ENCODE data around the gene ATP13A2.

Gene ATP13A2

DNA sequence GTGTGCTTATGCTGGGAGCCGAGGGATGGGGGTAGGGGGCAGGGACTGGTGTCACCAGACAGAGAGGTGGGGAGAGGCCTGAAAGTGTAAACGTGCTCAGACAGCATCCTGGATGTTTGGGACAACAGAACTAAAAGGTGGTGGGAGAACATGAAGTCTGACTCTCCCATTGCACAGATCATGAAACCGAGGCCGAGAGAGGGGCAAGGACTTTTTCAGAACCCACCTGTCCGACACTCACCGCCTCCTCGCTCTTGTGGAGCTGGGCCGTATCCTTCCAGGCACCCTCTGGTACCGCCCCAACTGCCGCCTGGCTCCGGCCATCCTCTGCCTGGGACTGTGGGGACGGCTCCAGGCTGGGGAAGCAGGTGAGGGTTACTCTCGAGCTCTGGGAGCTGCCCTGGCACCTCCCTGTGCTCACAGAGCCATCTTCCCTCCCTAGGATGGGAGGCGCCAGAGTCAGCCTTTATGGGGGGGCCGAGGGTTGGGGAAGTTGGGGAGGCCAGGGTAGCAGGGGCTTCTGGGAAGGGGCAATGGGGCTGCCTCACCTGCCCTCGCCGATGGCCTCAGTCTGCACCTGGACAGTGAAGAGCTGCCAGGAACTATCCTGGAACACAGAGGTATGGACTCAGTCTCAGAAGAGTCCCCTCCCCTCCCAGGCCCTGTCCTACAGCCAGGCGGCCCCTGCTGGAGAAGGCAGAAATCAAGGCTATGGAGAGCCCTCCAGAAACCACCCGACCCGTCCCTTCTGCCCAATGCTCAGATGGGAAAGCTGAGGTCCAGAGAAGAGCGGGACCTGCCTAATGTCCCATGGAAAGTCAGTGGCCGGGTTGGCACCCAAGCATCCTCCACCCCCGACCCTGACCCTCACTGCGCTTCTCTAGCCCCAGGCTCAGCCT, 7.0 kb downstream of the ATP13A2 start:
- DNase-seq (ENCODE audit: low spot score): no peak

DNA sequence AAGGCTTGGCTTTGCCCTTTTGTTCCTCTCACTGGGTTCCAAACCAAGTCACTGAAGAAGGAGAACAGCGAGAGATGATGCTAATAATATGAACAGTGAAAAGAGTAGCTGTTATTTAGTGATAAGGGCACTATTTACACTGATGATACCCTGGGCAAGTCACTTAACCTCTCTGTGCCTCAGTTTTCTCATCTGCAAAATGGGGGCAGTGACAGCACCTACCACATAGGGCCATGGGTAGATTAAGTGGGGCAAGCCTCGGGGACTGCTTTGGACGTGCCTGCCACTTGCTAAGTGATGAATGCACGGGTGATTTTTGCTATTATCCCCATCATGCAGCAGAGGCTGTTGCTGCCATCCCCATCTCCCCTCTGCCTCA, 9.2 kb downstream of the ATP13A2 start:
- no peak for DNase-seq (ENCODE audit: low spot score)

DNA sequence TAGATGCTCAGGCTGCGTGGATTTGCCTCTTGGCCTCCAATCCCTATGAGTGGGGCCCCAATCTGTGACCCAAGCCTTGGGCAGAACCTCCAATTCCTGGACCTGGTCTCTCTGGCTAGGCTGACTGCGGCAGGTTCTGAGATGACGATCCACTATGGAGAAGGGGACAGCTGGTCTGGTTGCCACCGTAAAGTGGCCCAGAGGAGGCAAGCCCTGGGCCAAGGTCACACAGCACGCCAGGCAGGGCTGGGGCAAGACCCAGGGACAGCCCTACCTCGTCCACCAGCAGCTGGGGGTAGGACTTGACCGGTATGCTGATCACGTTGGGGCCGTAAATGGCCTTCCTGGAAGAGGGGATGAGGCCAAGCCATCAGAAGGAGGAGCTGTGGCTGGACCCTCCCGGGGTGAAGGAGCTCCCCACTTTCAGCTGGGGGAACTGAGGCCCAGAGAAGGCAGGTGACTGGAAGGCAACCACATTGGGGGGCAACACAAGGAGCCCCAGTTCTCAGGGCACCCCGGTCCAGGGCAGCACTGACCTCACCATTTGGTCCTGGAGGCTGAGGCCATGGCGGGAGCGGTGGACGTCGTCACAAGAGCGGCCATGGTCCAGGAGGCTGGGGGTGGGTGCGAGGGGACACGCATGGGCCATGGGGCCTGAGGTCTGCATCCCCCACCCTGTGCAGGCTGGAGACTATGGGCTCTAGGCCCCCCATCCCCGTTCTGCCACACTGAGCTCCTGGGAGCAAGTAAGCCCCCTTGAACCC, 9.8 kb downstream of the ATP13A2 start:
- DNase-seq (ENCODE audit: low spot score): no peak

DNA sequence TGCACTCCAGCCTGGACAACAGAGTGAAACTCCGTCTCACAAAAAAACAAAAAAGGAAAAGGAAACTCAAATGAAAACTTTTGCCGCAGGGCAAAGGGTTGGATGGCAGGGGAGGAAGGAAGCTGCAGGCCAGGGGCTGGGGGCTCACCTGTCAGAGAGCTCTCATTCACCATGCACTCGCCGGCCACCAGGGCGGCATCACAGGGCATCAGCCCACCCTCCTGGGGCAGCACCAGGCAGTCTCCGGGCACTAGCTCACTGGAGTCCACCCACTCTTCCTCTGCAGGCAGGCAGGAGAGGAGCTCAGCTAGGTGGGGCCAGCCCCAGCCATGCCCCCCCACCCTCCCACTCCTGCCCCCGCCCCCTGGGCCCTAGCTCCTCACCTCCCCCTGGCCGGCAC, 11.9 kb downstream of the ATP13A2 start:
- DNase-seq (ENCODE audit: low spot score): no peak

DNA sequence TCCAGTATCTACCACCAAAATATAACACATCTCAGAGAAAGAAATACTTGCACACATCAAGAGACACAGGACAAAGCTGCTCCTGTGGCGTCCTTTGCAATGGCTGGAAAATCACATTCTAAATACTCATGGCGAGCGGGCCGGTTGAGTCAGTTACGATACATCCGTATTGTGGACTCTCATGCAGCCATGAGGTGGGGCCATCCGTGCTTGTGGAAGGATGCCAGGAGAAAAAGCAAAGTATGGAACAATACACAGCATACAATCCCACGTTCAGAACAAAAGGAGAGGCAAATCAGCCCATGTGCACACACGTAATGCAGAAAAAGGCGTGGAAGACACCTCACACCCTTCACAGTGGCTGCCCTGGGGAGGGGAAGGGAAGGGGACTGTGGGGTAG, 13.1 kb downstream of the ATP13A2 start:
- no peak for DNase-seq (ENCODE audit: low spot score)

DNA sequence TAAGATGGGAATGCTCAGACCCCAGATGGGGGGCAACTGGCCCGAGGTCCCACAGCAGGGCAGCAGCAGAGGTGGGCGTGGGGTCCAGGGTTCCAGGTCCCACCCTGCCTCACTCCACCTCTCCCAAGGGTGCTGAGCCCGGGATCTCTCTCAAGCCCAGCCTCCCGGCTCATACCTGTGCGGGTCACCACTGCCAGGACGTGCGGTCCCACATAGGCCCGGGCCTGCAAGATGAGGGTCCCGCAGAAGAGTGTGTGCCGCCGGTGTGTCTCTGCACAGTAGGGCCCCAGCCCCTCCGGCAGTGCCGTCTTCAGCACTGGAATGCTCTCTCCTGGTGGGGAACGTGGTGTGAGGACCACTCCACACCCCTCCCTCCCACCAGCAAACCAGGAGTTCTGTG, 14.9 kb downstream of the ATP13A2 start:
- DNase-seq (ENCODE audit: low spot score): no peak

DNA sequence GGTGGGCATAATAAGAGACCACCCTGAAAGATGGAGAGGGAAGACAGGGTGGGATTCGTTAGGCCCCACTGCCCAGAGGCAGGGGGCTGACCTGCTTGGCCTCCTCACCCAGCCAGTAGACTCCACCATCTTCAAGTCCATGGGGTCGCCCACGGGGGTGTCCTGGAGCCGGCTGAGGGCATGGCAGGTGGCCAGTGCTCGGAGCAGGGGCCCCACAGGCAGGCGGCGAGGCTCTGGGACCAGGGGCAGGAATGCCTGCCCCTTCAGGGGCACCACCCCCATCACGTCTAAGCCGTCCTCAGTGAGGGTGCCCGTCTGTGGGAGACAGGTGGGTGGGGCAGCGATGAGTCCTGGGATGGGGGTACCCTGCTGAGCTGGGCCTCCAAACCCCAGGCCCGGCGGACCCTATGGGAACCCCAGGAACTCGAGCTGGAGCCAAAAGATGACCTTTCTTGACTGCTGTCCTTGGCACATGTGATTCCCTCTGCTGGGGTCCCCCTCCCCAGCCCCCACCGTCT, 18.1 kb downstream of the ATP13A2 start:
- DNase-seq (ENCODE audit: low spot score): no peak

DNA sequence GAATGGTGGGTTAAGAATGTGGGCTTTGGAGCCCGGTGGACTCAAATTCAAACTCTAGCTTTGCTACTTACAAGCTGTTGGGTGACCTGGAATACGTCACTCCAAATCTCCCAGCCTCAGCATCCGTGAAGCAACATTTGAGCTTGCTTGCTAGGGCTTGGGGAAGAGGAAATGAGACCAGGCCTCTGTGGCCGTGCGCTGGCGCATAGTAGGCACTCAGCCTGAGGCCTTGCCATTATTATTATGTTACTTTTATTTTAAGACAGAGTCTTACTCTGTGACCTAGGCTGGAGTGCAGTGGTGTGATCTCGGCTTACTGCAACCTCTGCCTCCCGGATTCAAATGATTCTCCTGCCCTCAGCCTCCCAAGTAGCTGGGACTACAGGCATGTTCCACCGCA, 19.1 kb downstream of the ATP13A2 start:
- DNase-seq (ENCODE audit: low spot score): no peak

DNA sequence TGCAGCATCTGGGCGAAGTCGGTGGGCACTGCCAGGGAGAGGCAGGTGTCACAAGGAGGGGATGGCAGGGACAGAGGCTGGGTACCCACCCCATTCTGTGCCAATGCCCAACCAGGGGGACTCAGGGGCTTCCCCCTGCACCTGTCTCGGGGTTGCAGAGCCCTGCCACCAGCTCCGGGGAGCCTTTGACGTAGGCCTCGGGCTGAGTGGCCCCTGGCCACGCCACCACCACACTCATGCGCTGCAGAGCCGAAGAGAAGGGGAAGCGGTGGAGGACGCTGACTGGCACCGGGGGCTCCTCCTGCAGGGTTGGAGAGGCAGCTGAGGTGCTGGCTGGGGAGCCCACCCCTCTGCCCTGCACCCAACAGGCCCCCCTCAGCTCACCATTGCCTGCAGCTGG, 19.6 kb downstream of the ATP13A2 start:
- DNase-seq (ENCODE audit: low spot score): no peak

DNA sequence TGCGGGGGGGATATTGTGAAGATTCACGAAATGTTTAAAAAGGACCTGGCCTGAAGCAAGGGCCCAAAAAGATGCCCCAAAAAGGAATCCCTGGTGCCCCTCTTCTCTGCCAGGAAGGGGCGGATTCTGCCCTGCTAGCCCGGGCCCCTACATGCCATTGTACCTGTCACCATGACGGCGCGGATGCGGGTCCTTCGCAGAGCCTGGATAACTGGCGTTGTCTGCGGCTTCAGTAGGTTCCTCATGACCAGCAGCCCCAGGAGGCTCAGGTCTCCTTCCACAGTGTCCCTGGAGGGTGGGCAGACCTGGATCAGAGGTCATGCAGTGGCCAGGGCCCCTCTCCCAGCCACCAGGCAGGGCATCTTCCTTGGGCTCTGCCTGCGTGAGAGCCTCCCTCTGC, 20.2 kb downstream of the ATP13A2 start:
- no peak for DNase-seq (ENCODE audit: low spot score)

DNA sequence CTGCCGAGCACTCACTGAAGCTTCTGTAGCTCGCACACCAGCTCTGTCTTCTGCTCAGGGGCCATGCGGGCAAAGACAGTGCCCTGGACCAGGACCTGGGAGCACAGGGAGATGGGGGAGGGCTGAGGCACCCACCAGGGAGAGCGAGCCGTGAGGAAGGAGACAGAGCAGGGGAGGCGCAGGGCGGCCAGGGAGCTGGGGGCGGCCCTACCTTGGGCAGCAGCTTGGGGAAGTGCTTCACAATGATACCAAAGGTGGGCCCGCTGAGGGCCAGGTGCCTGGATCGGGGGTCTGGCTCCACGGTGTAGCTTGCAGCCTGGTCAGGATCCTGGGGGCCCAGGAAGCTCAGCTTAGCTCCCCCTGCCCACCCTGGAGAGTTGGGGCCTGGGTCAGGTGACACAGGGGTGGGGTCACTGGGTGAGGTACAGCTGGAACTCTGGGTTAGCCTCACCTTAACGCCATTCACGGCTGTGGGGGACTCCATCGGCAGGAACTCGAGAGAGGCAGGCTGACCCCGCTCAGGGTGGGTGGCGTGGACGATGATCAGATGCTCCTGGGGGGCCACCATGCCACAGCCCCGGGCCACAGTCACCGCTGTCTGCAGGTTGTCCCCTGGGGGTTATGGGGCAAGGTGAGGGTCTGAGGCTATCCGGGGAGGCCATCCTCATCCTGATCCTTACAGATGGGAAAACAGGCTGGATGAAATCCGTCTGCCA, 21.9 kb downstream of the ATP13A2 start:
- DNase-seq (ENCODE audit: low spot score): no peak

DNA sequence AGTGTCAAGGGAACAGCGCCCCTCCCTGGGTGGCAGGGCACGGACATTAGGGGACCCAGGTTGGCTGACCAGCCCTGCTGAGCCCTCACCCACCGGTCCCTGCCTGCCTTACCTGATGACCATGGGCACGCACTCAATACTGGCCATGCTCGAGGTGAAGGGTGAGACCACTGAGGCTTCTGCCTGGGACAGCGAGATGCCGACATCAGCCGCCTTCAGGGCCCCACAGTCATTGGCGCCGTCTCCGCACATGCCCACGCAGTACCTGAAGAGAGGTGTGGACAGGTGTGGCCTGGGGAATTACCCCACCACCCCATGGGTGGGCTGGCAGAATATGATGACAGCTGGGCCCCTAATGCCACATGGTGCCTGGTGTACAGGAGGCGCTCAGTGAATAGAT, 23.5 kb downstream of the ATP13A2 start:
- no peak for DNase-seq (ENCODE audit: low spot score)

DNA sequence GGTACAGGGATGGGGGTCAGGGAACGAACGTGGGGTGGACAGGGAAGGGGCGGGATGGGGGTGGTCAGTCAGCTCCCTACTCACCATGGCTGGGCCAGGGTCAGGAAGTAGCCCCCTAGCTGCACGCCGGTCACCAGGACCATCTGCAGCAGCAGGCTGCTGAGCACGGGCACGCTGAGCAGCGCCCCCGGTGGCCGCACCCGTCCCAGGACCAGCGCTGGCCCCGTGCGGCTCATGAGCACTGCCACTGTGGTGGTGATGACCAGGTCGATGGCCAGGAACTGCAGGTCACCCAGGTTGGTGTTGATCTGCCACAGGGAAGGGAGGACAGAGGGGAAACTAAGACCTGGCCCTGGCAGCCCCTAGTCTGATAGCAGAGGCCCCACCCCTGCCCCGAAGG, 24.8 kb downstream of the ATP13A2 start:
- DNase-seq (ENCODE audit: low spot score): no peak

DNA sequence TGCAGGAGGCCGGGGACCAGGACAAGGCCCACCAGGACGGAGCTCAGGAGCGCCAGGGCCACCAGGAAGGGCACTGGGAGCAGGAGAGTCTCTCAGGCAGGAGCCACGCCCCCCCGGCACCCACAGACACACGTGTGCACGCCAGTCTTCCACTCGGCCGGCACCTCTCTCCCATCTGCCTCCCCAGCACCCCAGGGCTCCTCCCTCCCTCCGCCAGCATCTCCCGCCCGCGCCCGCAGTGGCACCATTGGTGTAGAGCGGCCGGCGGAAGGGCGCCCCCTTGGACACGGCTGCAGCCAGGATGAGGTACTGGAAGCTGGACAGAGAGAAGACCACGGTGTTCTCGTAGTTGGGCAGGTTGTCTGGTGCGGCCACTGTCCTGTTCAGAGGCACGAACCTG, 25.2 kb downstream of the ATP13A2 start:
- DNase-seq (ENCODE audit: low spot score): no peak

DNA sequence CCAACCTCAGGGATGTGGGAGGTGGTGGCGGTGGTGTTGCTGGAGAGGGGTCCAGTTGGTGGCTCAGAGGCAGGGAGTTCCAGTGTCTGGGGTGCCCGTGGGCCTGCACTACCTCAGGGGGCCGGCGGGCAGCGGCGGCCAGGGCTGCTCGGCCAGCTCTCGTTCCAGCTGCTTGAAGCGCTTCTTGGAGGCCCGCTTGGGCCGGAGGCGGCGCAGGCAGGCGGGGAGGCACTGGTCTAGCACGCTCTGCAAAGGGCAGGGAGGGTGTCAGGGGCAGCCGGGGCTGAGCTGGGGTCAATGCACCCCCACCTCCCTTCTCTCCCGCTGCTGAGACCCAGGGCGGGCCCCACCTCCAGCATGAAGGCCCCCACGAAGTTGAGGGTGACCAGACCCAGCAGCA, 25.6 kb downstream of the ATP13A2 start:
- DNase-seq (ENCODE audit: low spot score): no peak

DNA sequence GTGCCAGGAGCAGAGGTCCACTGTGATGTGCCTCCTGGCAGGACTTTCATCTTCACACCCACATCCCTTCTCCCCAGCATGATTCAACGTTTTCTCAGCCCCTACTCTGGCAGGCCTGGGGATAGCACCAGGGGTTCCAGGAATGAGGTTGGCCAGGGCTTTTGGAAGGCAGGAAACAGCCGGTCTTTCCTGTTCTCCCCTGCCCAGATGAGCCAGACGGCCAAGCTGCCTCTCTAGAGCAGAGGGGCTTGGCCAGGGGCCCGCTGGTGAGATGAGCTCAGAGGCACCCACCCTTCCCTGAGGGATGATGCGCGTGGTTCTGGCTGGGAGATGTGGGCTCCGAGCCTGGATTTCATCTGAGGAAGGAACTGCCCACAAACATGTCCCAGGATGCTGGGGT, 27.0 kb downstream of the ATP13A2 start:
- DNase-seq (ENCODE audit: low spot score): no peak

DNA sequence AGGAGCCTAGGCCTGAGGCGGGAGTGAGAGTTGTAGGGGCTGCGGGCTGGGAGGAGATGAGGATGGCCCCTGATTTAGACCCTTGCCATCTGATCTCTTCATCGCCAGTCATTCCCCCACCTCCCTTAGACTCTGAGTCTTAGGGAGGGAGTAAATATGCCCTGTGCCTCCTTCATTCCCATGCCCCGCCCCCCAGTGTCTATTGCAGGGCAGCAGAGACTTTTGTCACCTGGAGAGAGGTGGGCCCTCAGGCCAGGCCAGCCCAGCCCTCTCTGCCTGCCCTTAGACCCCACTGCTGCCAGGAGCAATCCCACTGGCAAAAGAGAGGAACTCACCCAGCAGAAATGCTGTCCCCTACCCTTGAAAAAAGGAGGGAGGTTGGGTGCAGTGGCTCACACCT, 28.1 kb downstream of the ATP13A2 start:
- DNase-seq (ENCODE audit: low spot score): no peak

DNA sequence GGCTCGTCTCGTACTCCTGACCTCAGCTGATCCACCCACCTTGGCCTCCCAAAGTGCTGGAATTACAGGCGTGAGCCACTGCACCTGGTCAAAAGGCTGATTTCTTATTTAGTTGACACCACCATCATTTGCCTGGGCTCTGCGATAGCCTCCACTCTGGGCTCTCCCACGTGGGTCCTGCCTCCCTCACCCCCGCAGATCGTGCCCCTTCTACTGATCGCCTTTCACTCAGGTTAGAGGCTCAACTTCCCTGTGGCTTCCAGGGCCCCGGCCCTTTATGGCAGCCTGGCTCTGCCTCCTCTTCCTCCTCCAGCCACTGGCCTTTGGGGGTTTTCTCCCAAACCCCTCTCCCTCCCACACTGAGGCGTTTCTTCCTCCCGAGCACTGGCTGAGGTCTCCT, 28.8 kb downstream of the ATP13A2 start:
- no peak for DNase-seq (ENCODE audit: low spot score)

DNA sequence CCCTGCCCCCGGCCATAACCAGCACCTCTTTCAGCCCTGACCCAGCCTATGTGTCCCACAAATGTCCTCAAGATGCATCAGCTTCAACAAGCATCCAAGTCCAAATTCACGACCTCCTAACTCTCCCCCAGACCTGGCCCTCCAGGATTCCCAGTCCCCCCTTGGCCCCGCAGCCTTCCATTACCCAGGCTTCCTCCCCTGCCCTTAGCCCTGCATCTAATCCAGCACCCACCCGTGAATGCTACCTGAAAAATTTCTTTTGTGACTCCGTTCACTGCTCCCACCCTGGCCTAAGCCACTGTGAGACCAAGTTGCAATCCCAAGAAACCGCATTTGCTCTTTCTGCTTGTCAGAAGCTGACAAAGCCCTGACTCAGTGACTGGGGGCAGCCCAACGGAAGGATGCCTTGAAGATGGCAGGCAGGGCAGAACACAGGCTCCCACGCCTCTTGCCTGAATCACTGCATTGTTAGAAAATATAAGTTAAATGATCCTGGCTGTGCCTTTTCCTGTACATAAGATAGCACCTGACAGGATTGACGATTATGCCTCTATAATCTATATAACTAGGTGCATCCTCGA, 30.4 kb downstream of the ATP13A2 start:
- DNase-seq (ENCODE audit: low spot score): no peak

DNA sequence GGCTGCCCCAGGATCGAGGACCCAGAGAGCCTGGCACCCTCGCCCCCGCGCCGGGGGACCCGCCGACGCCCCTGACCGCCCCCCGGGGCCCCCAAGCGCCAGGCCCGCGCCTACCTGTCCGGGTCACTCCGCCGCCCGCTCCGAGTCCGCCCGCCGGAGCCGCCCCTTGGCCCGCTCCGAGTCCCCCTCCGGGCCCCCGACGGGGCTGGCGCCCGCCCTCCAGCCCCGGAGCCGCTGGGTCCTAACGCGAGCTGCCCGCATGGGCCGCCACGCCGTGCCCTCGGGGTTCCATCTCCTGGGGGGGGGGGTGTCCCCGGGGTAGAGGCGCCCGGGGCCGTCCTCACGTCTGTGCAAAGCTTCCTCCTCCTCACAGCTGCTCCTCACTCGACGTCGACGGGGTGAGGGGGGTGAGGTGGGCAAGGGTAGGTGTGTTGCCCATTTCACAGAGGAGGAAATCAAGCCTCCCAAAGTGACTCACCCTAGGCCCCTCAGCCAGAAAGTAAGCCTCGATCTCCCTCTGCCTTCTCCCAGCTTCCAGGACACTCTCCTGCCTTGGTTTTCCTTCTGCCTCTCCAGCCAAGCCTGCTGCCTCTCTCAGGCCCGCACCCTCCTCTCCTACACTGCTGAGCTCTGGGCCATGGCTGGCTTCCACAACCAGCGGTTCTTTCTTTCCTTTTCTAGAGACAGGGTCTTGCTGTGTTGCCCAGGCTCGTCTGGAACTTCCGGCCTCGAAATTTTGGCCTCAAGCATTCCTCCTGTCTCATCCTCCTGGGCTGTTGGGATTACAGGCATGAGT, 31.1 kb downstream of the ATP13A2 start, which contains the start of gene MFAP2:
Gene MFAP2, minus strand, starts transcription at position 148 of the 796 bp plus-strand sequence. CDS start 2,347 bp downstream, outside the sequence.
- no peak for DNase-seq (ENCODE audit: low spot score)

All from activated CD4-positive, alpha-beta T cell treated with anti-CD3 and anti-CD28 coated beads, Interleukin-2, Interleukin-4, amounts not matched to agents 100 ng/mL and 50 ng/mL, durations not matched to agents 16 hours and 8 hours (primary cell).